Thymus (tissue), 14 donors: Measurements from ENCODE around the gene VAMP3. TPM values are rescaled to one million over a fixed set of nuclear protein-coding genes. Genes with fewer than 3 reads are reported as not detected.

ENCODE experiments used
- DNase-seq, 9 donors: peaks; one replicate each; pipeline ENCODE4 v3.0.0-alpha.2; 2013; ENCODE audit warnings: low spot score in 9 of 9, low read depth in 6 of 9, missing footprints in 1 of 9
- H3K27ac ChIP-seq, 2 donors: one replicate each; pipeline ENCODE4 v1.5.1; 2013; ENCODE audit warnings: control low read depth in 1 of 2, low read depth in 1 of 2, low read length in 1 of 2, mild to moderate bottlenecking in 1 of 2, moderate library complexity in 1 of 2
- H3K27me3 ChIP-seq, 2 donors: one replicate each; pipeline ENCODE4 v1.5.1; 2013; ENCODE audit warnings: low read length in 1 of 2; ENCODE audit not compliant: control insufficient read depth in 2 of 2, insufficient read depth in 1 of 2
- H3K36me3 ChIP-seq, 2 donors: one replicate each; pipeline ENCODE4 v1.5.1; 2013; ENCODE audit warnings: low read length in 1 of 2, mild to moderate bottlenecking in 1 of 2, moderate library complexity in 1 of 2; ENCODE audit not compliant: control insufficient read depth in 2 of 2, insufficient read depth in 2 of 2
- H3K4me1 ChIP-seq, 2 donors: one replicate each; pipeline ENCODE4 v1.5.1; 2013; ENCODE audit warnings: low read length in 2 of 2; ENCODE audit not compliant: control insufficient read depth in 2 of 2, insufficient read depth in 2 of 2
- H3K4me3 ChIP-seq, 2 donors: one replicate each; pipeline ENCODE4 v1.5.1; 2013; ENCODE audit warnings: low read length in 2 of 2, control low read depth in 1 of 2, mild to moderate bottlenecking in 1 of 2
- H3K9me3 ChIP-seq, 2 donors: one replicate each; pipeline ENCODE4 v1.5.1; 2013; ENCODE audit warnings: low read length in 1 of 2, mild to moderate bottlenecking in 1 of 2; ENCODE audit not compliant: control insufficient read depth in 2 of 2, insufficient read depth in 1 of 2
- WGBS: extraction: QIAGEN DNeasy Blood & Tissue Kit; methylation state at CpG from one replicate; pipeline ENCODE4 v1.1.7; 2013; 5-methylcytosine and 5-hydroxymethylcytosine counted together
- long read RNA-seq, 10 donors: transcript quantifications; one replicate each; lab custom pipeline, GENCODE V29; 2026
- polyA plus RNA-seq: library from polyadenylated mRNA; stranded (reverse); fragments of 200-250 nt; gene quantifications from one replicate; pipeline ENCODE4 v1.2.3, GENCODE V29; 2013
- total RNA-seq: library from RNA; stranded (reverse); fragments of 120-200 nt; gene quantifications from one replicate; pipeline ENCODE4 v1.2.4, GENCODE V29; 2013
- donor health status: healthy.

The VAMP3 gene
- total RNA-seq: 31.5 TPM
- 55.6 TPM for polyA plus RNA-seq
- long read RNA-seq, donor 1, transcript VAMP3-201 (5 exons, 2,205 nt): major isoform, 6 of 6 reads
- long read RNA-seq, donor 1, partial matches to known transcripts: 0 of 6 reads
- long read RNA-seq, donor 1, other reads (novel, unspliced or antisense): 0 of 6 reads
- long read RNA-seq, donor 2, transcript VAMP3-201 (5 exons, 2,205 nt): major isoform, 27 of 29 reads
- long read RNA-seq, donor 2, partial matches to known transcripts: 0 of 29 reads
- long read RNA-seq, donor 2, other reads (novel, unspliced or antisense): 0 of 29 reads
- long read RNA-seq, donor 3, transcript VAMP3-201 (5 exons, 2,205 nt): major isoform, 17 of 46 reads
- long read RNA-seq, donor 3, partial matches to known transcripts: 25 of 46 reads
- long read RNA-seq, donor 3, other reads (novel, unspliced or antisense): 0 of 46 reads
- long read RNA-seq, donor 4, transcript VAMP3-201 (5 exons, 2,205 nt): major isoform, 8 of 19 reads
- long read RNA-seq, donor 4, partial matches to known transcripts: 11 of 19 reads
- long read RNA-seq, donor 4, other reads (novel, unspliced or antisense): 0 of 19 reads
- long read RNA-seq, donor 5, transcript VAMP3-201 (5 exons, 2,205 nt): major isoform, 21 of 56 reads
- long read RNA-seq, donor 5, partial matches to known transcripts: 35 of 56 reads
- long read RNA-seq, donor 5, other reads (novel, unspliced or antisense): 0 of 56 reads
- long read RNA-seq, donor 6, transcript VAMP3-201 (5 exons, 2,205 nt): major isoform, 8 of 14 reads
- long read RNA-seq, donor 6, transcript VAMP3-202 (5 exons, 954 nt): minor isoform, 6 of 14 reads
- long read RNA-seq, donor 6, partial matches to known transcripts: 0 of 14 reads
- long read RNA-seq, donor 6, other reads (novel, unspliced or antisense): 0 of 14 reads
- long read RNA-seq, donor 7, transcript VAMP3-201 (5 exons, 2,205 nt): major isoform, 11 of 11 reads
- long read RNA-seq, donor 7, partial matches to known transcripts: 0 of 11 reads
- long read RNA-seq, donor 7, other reads (novel, unspliced or antisense): 0 of 11 reads
- long read RNA-seq, donor 8, transcript VAMP3-201 (5 exons, 2,205 nt): major isoform, 10 of 12 reads
- long read RNA-seq, donor 8, partial matches to known transcripts: 0 of 12 reads
- long read RNA-seq, donor 8, other reads (novel, unspliced or antisense): 0 of 12 reads
- long read RNA-seq, donor 9, transcript VAMP3-201 (5 exons, 2,205 nt): major isoform, 12 of 25 reads
- long read RNA-seq, donor 9, partial matches to known transcripts: 11 of 25 reads
- long read RNA-seq, donor 9, other reads (novel, unspliced or antisense): 0 of 25 reads
- long read RNA-seq, donor 10, transcript VAMP3-201 (5 exons, 2,205 nt): major isoform, 13 of 13 reads
- long read RNA-seq, donor 10, partial matches to known transcripts: 0 of 13 reads
- long read RNA-seq, donor 10, other reads (novel, unspliced or antisense): 0 of 13 reads

- Histone ChIP-seq H3K9me3 (no peaks in the 10 kb centered on the region), H3K27ac (peak within 1 kb of the TSS; percentile 43 to 90), H3K4me3 (peak within 1 kb of the TSS; percentile 75 to 98), H3K36me3 (no peaks in the 10 kb centered on the region), H3K27me3 (peaks cover 0 to 4% of the 10 kb centered on the region in 2 donors), H3K4me1 (peaks cover 11 to 13% of the 10 kb centered on the region in 2 donors)
- peak in 8 of 9 donors; percentile 24 to 82 (median 66) for DNase-seq
- WGBS: under 1% methylated on average over 97 of the region's 97 CpGs
Measured at GRCh38 chr1:7770997-7771822, at the start of gene VAMP3. Gene VAMP3, plus strand, starts transcription at chr1:7771296. Its CDS starts 88 bp downstream, at chr1:7771384.

GRCh38 chr1:7721940-7722669 lies 49.0 kb upstream of the VAMP3 start:
- WGBS: 90% methylated on average over 5 of the region's 5 CpGs
- no peak overlapping the region for H3K27ac ChIP-seq
- no peaks in the 10 kb centered on the region for H3K9me3 ChIP-seq
- no peak overlapping the region for H3K4me3 ChIP-seq
- H3K36me3 ChIP-seq: no peaks in the 10 kb centered on the region
- DNase-seq: no peak
- H3K27me3 ChIP-seq: peaks cover 0 to 3% of the 10 kb centered on the region in 2 donors
- no peaks in the 10 kb centered on the region for H3K4me1 ChIP-seq

GRCh38 chr1:7722670-7723012 lies 48.5 kb upstream of the VAMP3 start:
- no peak for DNase-seq
- 96% methylated on average over 2 of the region's 2 CpGs for WGBS
- no peaks in the 10 kb centered on the region for H3K36me3 ChIP-seq
- H3K4me3 ChIP-seq: no peak overlapping the region
- peaks cover 0 to 3% of the 10 kb centered on the region in 2 donors for H3K27me3 ChIP-seq
- no peaks in the 10 kb centered on the region for H3K9me3 ChIP-seq
- H3K4me1 ChIP-seq: no peaks in the 10 kb centered on the region
- H3K27ac ChIP-seq: no peak overlapping the region

- no peaks in the 10 kb centered on the region for H3K9me3 ChIP-seq
- DNase-seq: no peak
- no peak overlapping the region for H3K27ac ChIP-seq
- H3K4me1 ChIP-seq: no peaks in the 10 kb centered on the region
- no peaks in the 10 kb centered on the region for H3K36me3 ChIP-seq
- no peak overlapping the region for H3K4me3 ChIP-seq
- WGBS: 6% methylated on average over 7 of the region's 7 CpGs
- H3K27me3 ChIP-seq: no peaks in the 10 kb centered on the region
Measured at GRCh38 chr1:7726623-7727022, 44.5 kb upstream of the VAMP3 start.

- Histone ChIP-seq H3K36me3 (no peaks in the 10 kb centered on the region), H3K27me3 (no peaks in the 10 kb centered on the region), H3K27ac (no peak overlapping the region), H3K4me3 (no peak overlapping the region), H3K4me1 (no peaks in the 10 kb centered on the region), H3K9me3 (no peaks in the 10 kb centered on the region)
- no peak for DNase-seq
- WGBS: 95% methylated on average over 14 of the region's 14 CpGs
Measured at GRCh38 chr1:7727809-7728471, 43.2 kb upstream of the VAMP3 start.

GRCh38 chr1:7729761-7730160 lies 41.3 kb upstream of the VAMP3 start:
- H3K36me3 ChIP-seq: no peaks in the 10 kb centered on the region
- no peak for DNase-seq
- H3K4me1 ChIP-seq: no peaks in the 10 kb centered on the region
- no peak overlapping the region for H3K4me3 ChIP-seq
- no peak overlapping the region for H3K27ac ChIP-seq
- H3K9me3 ChIP-seq: no peaks in the 10 kb centered on the region
- WGBS: 96% methylated on average over 5 of the region's 5 CpGs
- H3K27me3 ChIP-seq: no peaks in the 10 kb centered on the region

GRCh38 chr1:7732331-7732730 lies 38.8 kb upstream of the VAMP3 start:
- Histone ChIP-seq H3K4me1 (no peaks in the 10 kb centered on the region), H3K9me3 (no peaks in the 10 kb centered on the region), H3K27me3 (no peaks in the 10 kb centered on the region), H3K4me3 (no peak overlapping the region), H3K36me3 (no peaks in the 10 kb centered on the region), H3K27ac (no peak overlapping the region)
- WGBS: 97% methylated on average over 19 of the region's 19 CpGs
- no peak for DNase-seq
